Measurements from ENCODE around the gene EPSTI1. TPM values are rescaled to one million over a fixed set of nuclear protein-coding genes. Genes with fewer than 3 reads are reported as not detected.
A peak's percentile ranks its signal among the peaks of the same experiment; 100 is the strongest.

Gene EPSTI1
- total and polyA plus RNA-seq, 4 experiments from 2014 or later, result 11.4 to 19.4 (median 18.1) TPM

DNA sequence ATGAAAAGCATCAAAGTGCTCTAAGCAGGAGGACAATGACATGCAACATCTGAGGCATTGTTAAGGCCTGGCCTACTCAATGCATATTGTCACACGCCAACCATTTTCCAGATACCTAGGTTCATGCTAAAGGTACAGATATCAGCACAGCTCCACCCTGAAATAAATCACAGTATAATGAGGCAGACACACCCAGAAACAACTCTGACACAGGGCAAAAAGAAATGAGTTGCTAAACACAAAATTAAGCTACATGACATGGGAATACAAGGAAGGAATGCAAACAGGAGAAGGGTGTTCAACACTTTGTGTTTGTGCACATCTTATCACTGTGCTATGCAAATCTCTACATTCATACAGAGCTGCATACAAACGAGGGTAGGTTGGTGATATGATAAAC is 86.5 kb downstream of the EPSTI1 start:
- no peaks in the 10 kb centered on the region for H3K9me3 Mint-ChIP-seq
- no peaks in the 10 kb centered on the region for H3K27me3 ChIP-seq (ENCODE audit: insufficient read depth, low read length)
- no peaks in the 10 kb centered on the region for H3K27me3 Mint-ChIP-seq
- H3K27ac Mint-ChIP-seq, result no peak overlapping the region
- POLR2A ChIA-PET (ENCODE audit: partially characterized antibody), result no interaction called here
- intact Hi-C loops (cut with micrococcal nuclease), result no loop called here
- H3K9me3 ChIP-seq (ENCODE audit: control insufficient read depth in 1 of 2, low read length in 2 of 2), result no peaks in the 10 kb centered on the region
- DNase-seq, result no peak
- no peaks in the 10 kb centered on the region for H3K4me1 ChIP-seq (ENCODE audit: insufficient read depth, low read length)
- H3K36me3 Mint-ChIP-seq, result peaks cover 53% of the 10 kb centered on the region in 2 donors
- CTCF ChIA-PET (ENCODE audit: partially characterized antibody), result no interaction called here
- H3K4me3 ChIP-seq (ENCODE audit: low read length in 2 of 2), result no peak overlapping the region
- no peaks in the 10 kb centered on the region for H3K36me3 ChIP-seq (ENCODE audit: insufficient read depth, low read length)
- H3K4me3 Mint-ChIP-seq, result no peak overlapping the region
- peaks cover 0 to 3% (median under 1%) of the 10 kb centered on the region in 4 donors for H3K4me1 Mint-ChIP-seq
- no peak overlapping the region for H3K27ac ChIP-seq (ENCODE audit: low read depth, low read length)

DNA sequence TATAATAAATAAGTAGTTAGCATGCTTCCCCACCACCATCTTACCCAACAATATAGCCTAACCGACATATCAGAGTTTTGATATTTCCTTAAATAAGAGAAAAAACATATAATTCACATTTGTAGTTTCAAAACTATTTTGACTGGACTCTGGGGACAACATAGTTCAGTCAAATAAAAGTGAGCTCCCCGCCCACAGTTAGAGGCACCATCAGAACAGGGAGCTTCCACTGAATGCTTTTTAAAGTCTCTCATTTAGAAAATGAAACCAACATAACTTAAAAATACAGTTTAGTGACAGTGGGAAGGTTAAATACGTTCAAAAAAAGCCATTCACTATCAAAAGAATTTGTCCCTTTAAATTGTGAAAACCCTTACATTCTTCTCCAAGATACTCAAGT is 92.8 kb downstream of the EPSTI1 start:
- Histone ChIP-seq H3K27ac (ENCODE audit: low read depth, low read length) (no peak overlapping the region), H3K27me3 (ENCODE audit: insufficient read depth, low read length) (no peaks in the 10 kb centered on the region), H3K4me3 (ENCODE audit: low read length in 2 of 2) (no peak overlapping the region), H3K9me3 (ENCODE audit: control insufficient read depth in 1 of 2, low read length in 2 of 2) (no peaks in the 10 kb centered on the region), H3K4me1 (ENCODE audit: insufficient read depth, low read length) (no peaks in the 10 kb centered on the region), H3K36me3 (ENCODE audit: insufficient read depth, low read length) (peaks cover 21% of the 10 kb centered on the region)
- ChIA-PET CTCF (ENCODE audit: partially characterized antibody) (no interaction called here), POLR2A (ENCODE audit: partially characterized antibody) (no interaction called here)
- no peak overlapping the region for H3K4me3 Mint-ChIP-seq
- H3K27ac Mint-ChIP-seq, result peak overlapping the region in 1 of 7 donors; percentile 8
- no peaks in the 10 kb centered on the region for H3K9me3 Mint-ChIP-seq
- no peaks in the 10 kb centered on the region for H3K27me3 Mint-ChIP-seq
- H3K36me3 Mint-ChIP-seq, result peaks cover 57 to 62% of the 10 kb centered on the region in 2 donors
- intact Hi-C loops (cut with micrococcal nuclease), result no loop called here
- H3K4me1 Mint-ChIP-seq, result peaks cover 0 to 4% (median 2%) of the 10 kb centered on the region in 4 donors
- DNase-seq, result no peak

DNA sequence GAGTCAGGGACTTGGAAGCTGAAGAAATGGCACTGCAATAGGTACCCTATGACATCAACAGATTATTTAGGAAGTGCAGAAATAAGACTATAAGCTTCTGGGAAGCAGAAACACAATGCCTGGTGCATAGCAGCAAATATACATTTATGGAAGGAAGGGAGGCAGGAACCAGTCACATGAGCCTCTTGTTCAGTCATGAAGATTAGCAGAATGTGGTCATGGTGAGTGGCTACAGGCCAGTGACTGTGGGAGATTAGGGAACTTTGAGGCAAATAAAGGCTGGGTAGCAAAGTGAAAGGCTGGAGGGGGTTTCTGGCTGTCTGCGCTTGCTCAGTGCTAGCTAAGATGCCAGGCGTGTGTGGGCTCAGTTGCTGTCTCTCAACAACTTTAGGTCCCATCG is 96.3 kb downstream of the EPSTI1 start:
- Mint-ChIP-seq H3K4me1 (peaks cover 0 to 4% (median under 1%) of the 10 kb centered on the region in 4 donors), H3K27me3 (no peaks in the 10 kb centered on the region), H3K4me3 (no peak overlapping the region), H3K36me3 (peaks cover 42 to 44% of the 10 kb centered on the region in 2 donors), H3K27ac (no peak overlapping the region), H3K9me3 (no peaks in the 10 kb centered on the region)
- Histone ChIP-seq H3K4me1 (ENCODE audit: insufficient read depth, low read length) (no peaks in the 10 kb centered on the region), H3K36me3 (ENCODE audit: insufficient read depth, low read length) (peaks cover 42% of the 10 kb centered on the region), H3K4me3 (ENCODE audit: low read length in 2 of 2) (no peak overlapping the region), H3K27me3 (ENCODE audit: insufficient read depth, low read length) (no peaks in the 10 kb centered on the region), H3K27ac (ENCODE audit: low read depth, low read length) (no peak overlapping the region), H3K9me3 (ENCODE audit: control insufficient read depth in 1 of 2, low read length in 2 of 2) (no peaks in the 10 kb centered on the region)
- POLR2A ChIA-PET (ENCODE audit: partially characterized antibody), result no interaction called here
- no peak for DNase-seq
- CTCF ChIA-PET (ENCODE audit: partially characterized antibody), result no interaction called here
- intact Hi-C loops (cut with micrococcal nuclease), result no loop called here

- Mint-ChIP-seq H3K4me1 (peaks cover 0 to 4% (median under 1%) of the 10 kb centered on the region in 4 donors), H3K27ac (no peak overlapping the region), H3K36me3 (peaks cover 37 to 38% of the 10 kb centered on the region in 2 donors), H3K27me3 (no peaks in the 10 kb centered on the region), H3K4me3 (no peak overlapping the region), H3K9me3 (no peaks in the 10 kb centered on the region)
- CTCF ChIA-PET (ENCODE audit: partially characterized antibody), result no interaction called here
- no peak overlapping the region for H3K4me3 ChIP-seq (ENCODE audit: low read length in 2 of 2)
- no peaks in the 10 kb centered on the region for H3K4me1 ChIP-seq (ENCODE audit: insufficient read depth, low read length)
- H3K36me3 ChIP-seq (ENCODE audit: insufficient read depth, low read length), result peaks cover 42% of the 10 kb centered on the region
- H3K27me3 ChIP-seq (ENCODE audit: insufficient read depth, low read length), result no peaks in the 10 kb centered on the region
- no peak overlapping the region for H3K27ac ChIP-seq (ENCODE audit: low read depth, low read length)
- intact Hi-C loops (cut with micrococcal nuclease), result no loop called here
- H3K9me3 ChIP-seq (ENCODE audit: control insufficient read depth in 1 of 2, low read length in 2 of 2), result no peaks in the 10 kb centered on the region
- POLR2A ChIA-PET (ENCODE audit: partially characterized antibody), result no interaction called here
- DNase-seq, result no peak
These were observed 97.2 kb downstream of the EPSTI1 start for GRCh38 chr13:42894765-42895243.

GRCh38 chr13:42893214-42893671 is 98.8 kb downstream of the EPSTI1 start:
- Histone ChIP-seq H3K4me3 (ENCODE audit: low read length in 2 of 2) (no peak overlapping the region), H3K4me1 (ENCODE audit: insufficient read depth, low read length) (no peaks in the 10 kb centered on the region), H3K27me3 (ENCODE audit: insufficient read depth, low read length) (no peaks in the 10 kb centered on the region), H3K27ac (ENCODE audit: low read depth, low read length) (no peak overlapping the region), H3K9me3 (ENCODE audit: control insufficient read depth in 1 of 2, low read length in 2 of 2) (no peaks in the 10 kb centered on the region), H3K36me3 (ENCODE audit: insufficient read depth, low read length) (peaks cover 42% of the 10 kb centered on the region)
- CTCF ChIA-PET (ENCODE audit: partially characterized antibody), result no interaction called here
- no peak overlapping the region for H3K27ac Mint-ChIP-seq
- H3K9me3 Mint-ChIP-seq, result no peaks in the 10 kb centered on the region
- no peak overlapping the region for H3K4me3 Mint-ChIP-seq
- intact Hi-C loops (cut with micrococcal nuclease), result no loop called here
- no peak for DNase-seq
- no peaks in the 10 kb centered on the region for H3K27me3 Mint-ChIP-seq
- peaks cover 0 to 4% (median 0%) of the 10 kb centered on the region in 4 donors for H3K4me1 Mint-ChIP-seq
- POLR2A ChIA-PET (ENCODE audit: partially characterized antibody), result no interaction called here
- H3K36me3 Mint-ChIP-seq, result peaks cover 36 to 43% of the 10 kb centered on the region in 2 donors

- no peaks in the 10 kb centered on the region for H3K27me3 ChIP-seq (ENCODE audit: insufficient read depth, low read length)
- H3K9me3 Mint-ChIP-seq, result no peaks in the 10 kb centered on the region
- peaks cover 0 to 4% (median 0%) of the 10 kb centered on the region in 4 donors for H3K4me1 Mint-ChIP-seq
- no peak for DNase-seq
- peaks cover 42% of the 10 kb centered on the region for H3K36me3 ChIP-seq (ENCODE audit: insufficient read depth, low read length)
- no peaks in the 10 kb centered on the region for H3K9me3 ChIP-seq (ENCODE audit: control insufficient read depth in 1 of 2, low read length in 2 of 2)
- intact Hi-C loops (cut with micrococcal nuclease), result no loop called here
- CTCF ChIA-PET (ENCODE audit: partially characterized antibody), result no interaction called here
- POLR2A ChIA-PET (ENCODE audit: partially characterized antibody), result no interaction called here
- no peaks in the 10 kb centered on the region for H3K27me3 Mint-ChIP-seq
- H3K4me1 ChIP-seq (ENCODE audit: insufficient read depth, low read length), result no peaks in the 10 kb centered on the region
- no peak overlapping the region for H3K4me3 Mint-ChIP-seq
- no peak overlapping the region for H3K4me3 ChIP-seq (ENCODE audit: low read length in 2 of 2)
- H3K36me3 Mint-ChIP-seq, result peaks cover 35 to 42% of the 10 kb centered on the region in 2 donors
- no peak overlapping the region for H3K27ac Mint-ChIP-seq
- no peak overlapping the region for H3K27ac ChIP-seq (ENCODE audit: low read depth, low read length)
These were observed 99.3 kb downstream of the EPSTI1 start for GRCh38 chr13:42892760-42893159.

DNA sequence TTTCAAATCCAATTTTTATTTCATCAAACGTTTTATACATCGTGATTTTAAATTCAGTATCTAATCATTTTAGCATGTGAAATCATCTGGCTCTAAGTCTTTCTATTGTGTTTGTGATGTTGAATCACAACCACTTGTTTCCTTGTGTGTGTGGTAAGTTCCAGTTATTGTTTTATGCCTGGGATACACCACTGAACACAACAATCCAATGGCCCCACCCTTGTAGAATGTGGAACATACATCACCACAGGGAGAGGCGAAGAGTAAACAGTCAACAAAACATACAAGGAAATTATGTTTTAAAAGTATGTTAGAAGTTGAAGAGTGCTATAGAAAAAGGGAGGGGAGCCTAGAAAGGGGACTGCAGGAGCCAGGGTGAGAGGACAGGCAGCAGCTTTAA is 100.5 kb downstream of the EPSTI1 start:
- Histone ChIP-seq H3K9me3 (ENCODE audit: control insufficient read depth in 1 of 2, low read length in 2 of 2) (no peaks in the 10 kb centered on the region), H3K4me3 (ENCODE audit: low read length in 2 of 2) (no peak overlapping the region), H3K27ac (ENCODE audit: low read depth, low read length) (no peak overlapping the region), H3K27me3 (ENCODE audit: insufficient read depth, low read length) (no peaks in the 10 kb centered on the region), H3K36me3 (ENCODE audit: insufficient read depth, low read length) (peaks cover 35% of the 10 kb centered on the region), H3K4me1 (ENCODE audit: insufficient read depth, low read length) (no peaks in the 10 kb centered on the region)
- H3K36me3 Mint-ChIP-seq, result peaks cover 38 to 44% of the 10 kb centered on the region in 2 donors
- H3K27ac Mint-ChIP-seq, result no peak overlapping the region
- no peak for DNase-seq
- intact Hi-C loops (cut with micrococcal nuclease), result no loop called here
- ChIA-PET POLR2A (ENCODE audit: partially characterized antibody) (no interaction called here), CTCF (ENCODE audit: partially characterized antibody) (no interaction called here)
- no peak overlapping the region for H3K4me3 Mint-ChIP-seq
- no peaks in the 10 kb centered on the region for H3K9me3 Mint-ChIP-seq
- no peaks in the 10 kb centered on the region for H3K27me3 Mint-ChIP-seq
- peaks cover 0 to 3% (median 0%) of the 10 kb centered on the region in 4 donors for H3K4me1 Mint-ChIP-seq

- Histone ChIP-seq H3K36me3 (ENCODE audit: insufficient read depth, low read length) (no peaks in the 10 kb centered on the region), H3K4me3 (ENCODE audit: low read length in 2 of 2) (no peak overlapping the region), H3K4me1 (ENCODE audit: insufficient read depth, low read length) (no peaks in the 10 kb centered on the region), H3K27me3 (ENCODE audit: insufficient read depth, low read length) (no peaks in the 10 kb centered on the region), H3K27ac (ENCODE audit: low read depth, low read length) (no peak overlapping the region), H3K9me3 (ENCODE audit: control insufficient read depth in 1 of 2, low read length in 2 of 2) (no peaks in the 10 kb centered on the region)
- no peak overlapping the region for H3K4me3 Mint-ChIP-seq
- intact Hi-C loops (cut with micrococcal nuclease), result no loop called here
- peaks cover 2 to 11% (median 7%) of the 10 kb centered on the region in 4 donors for H3K4me1 Mint-ChIP-seq
- DNase-seq, result no peak
- ChIA-PET CTCF (ENCODE audit: partially characterized antibody) (no interaction called here), POLR2A (ENCODE audit: partially characterized antibody) (no interaction called here)
- H3K36me3 Mint-ChIP-seq, result peaks cover 37 to 40% of the 10 kb centered on the region in 2 donors
- H3K9me3 Mint-ChIP-seq, result no peaks in the 10 kb centered on the region
- H3K27ac Mint-ChIP-seq, result peak overlapping the region in 1 of 7 donors; percentile 64
- no peaks in the 10 kb centered on the region for H3K27me3 Mint-ChIP-seq
These were observed 106.7 kb downstream of the EPSTI1 start for GRCh38 chr13:42885325-42885724.

Measured in CD4-positive, alpha-beta memory T cell (primary cell).